Activated naive CD8-positive, alpha-beta T cell treated with anti-CD3 and anti-CD28 coated beads, Interleukin-2, amount 10 ng/mL, durations not matched to agents 7 days and 5 days (primary cell): ENCODE data around the gene TRAPPC2L. TPM values are rescaled to one million over a fixed set of nuclear protein-coding genes. Genes with fewer than 3 reads are reported as not detected.
"Not testable (repeated sequence)": the region's sequence is repeated elsewhere in the genome, so short reads cannot be mapped to it uniquely, and the experiment has no call there.

Experiments used
- ATAC-seq: fragments of 150-1000 bp; cut with Tn5 transposase; one replicate; pipeline ENCODE4 v1.10.0; 2021; ENCODE audit warnings: low read depth, moderate library complexity
- POLR2A ChIA-PET: fragments of 350-600 bp; sonication (Branson Sonifier 250); formaldehyde crosslinking; loops from one replicate; lab custom pipeline; 2021; ENCODE audit warnings: antibody characterized with exemption; lab: Charles Lee
- DNase-seq: peaks from one replicate; pipeline ENCODE4 v3.0.0; 2021
- H3K27ac Mint-ChIP-seq: one replicate; pipeline ENCODE4 v1.8.0; 2022; ENCODE audit warnings: mild to moderate bottlenecking, mixed read lengths
- H3K27me3 Mint-ChIP-seq: one replicate; pipeline ENCODE4 v1.8.0; 2022; ENCODE audit warnings: mild to moderate bottlenecking, moderate library complexity, mixed read lengths
- H3K36me3 Mint-ChIP-seq: one replicate; pipeline ENCODE4 v1.8.0; 2021; ENCODE audit warnings: mild to moderate bottlenecking, mixed read lengths
- H3K4me1 Mint-ChIP-seq: one replicate; pipeline ENCODE4 v1.8.0; 2021; ENCODE audit warnings: mixed read lengths
- H3K4me3 Mint-ChIP-seq: one replicate; pipeline ENCODE4 v1.8.0; 2022; ENCODE audit warnings: mild to moderate bottlenecking, moderate library complexity, mixed read lengths
- H3K9me3 Mint-ChIP-seq: one replicate; pipeline ENCODE4 v1.8.0; 2021; ENCODE audit warnings: mixed read lengths
- total RNA-seq, 2 experiments: library from RNA; stranded (reverse); gene quantifications; one replicate each; pipeline ENCODE4 v1.2.3, GENCODE V29; 2021

The TRAPPC2L gene
- total RNA-seq, 2 experiments from 2014 or later, result 47.4 to 50.9 TPM

GRCh38 chr16:88893127-88893968, 36.4 kb downstream of the TRAPPC2L start:
- Mint-ChIP-seq H3K9me3 (no peaks in the 10 kb centered on the region), H3K27me3 (no peaks in the 10 kb centered on the region), H3K4me1 (no peaks in the 10 kb centered on the region), H3K4me3 (no peak overlapping the region), H3K27ac (no peak overlapping the region), H3K36me3 (no peaks in the 10 kb centered on the region)
- POLR2A ChIA-PET, result no interaction called here
- DNase-seq, result no peak
- ATAC-seq, result no peak

GRCh38 chr16:88894266-88894665, 37.3 kb downstream of the TRAPPC2L start:
- H3K4me3 Mint-ChIP-seq, H3K27me3 Mint-ChIP-seq, H3K9me3 Mint-ChIP-seq, ATAC-seq, H3K36me3 Mint-ChIP-seq, POLR2A ChIA-PET, H3K27ac Mint-ChIP-seq, DNase-seq, H3K4me1 Mint-ChIP-seq: not testable (repeated sequence)

GRCh38 chr16:88894681-88895300, 37.9 kb downstream of the TRAPPC2L start:
- Mint-ChIP-seq H3K27me3 (no peaks in the 10 kb centered on the region), H3K4me1 (no peaks in the 10 kb centered on the region), H3K27ac (no peak overlapping the region), H3K4me3 (no peak overlapping the region), H3K36me3 (no peaks in the 10 kb centered on the region), H3K9me3 (no peaks in the 10 kb centered on the region)
- POLR2A ChIA-PET, result no interaction called here
- no peak for ATAC-seq
- no peak for DNase-seq

DNA sequence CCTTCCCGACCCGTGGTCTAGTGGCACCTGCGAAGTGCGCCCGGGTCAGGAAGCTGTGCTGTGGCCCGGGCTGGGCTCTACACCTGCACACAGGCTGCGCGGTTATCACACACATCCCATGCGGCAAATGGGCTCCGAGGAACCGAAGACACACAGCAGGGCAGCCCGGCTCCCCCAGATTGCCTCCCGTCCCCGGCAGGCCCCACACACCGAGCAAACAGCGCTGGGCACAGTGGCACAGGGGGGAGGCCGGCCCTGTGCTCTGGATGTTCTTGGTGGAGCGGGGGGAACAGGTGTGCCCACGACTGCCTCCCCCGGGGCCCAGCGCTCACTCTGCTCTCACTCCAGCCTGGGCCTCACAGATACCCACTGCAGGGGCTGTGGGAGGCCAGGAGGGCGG, 38.4 kb downstream of the TRAPPC2L start:
- H3K9me3 Mint-ChIP-seq, result no peaks in the 10 kb centered on the region
- POLR2A ChIA-PET, result no interaction called here
- ATAC-seq (no peak), DNase-seq (no peak)
- H3K27ac Mint-ChIP-seq, result no peak overlapping the region
- no peak overlapping the region for H3K4me3 Mint-ChIP-seq
- no peaks in the 10 kb centered on the region for H3K36me3 Mint-ChIP-seq
- no peaks in the 10 kb centered on the region for H3K27me3 Mint-ChIP-seq
- no peaks in the 10 kb centered on the region for H3K4me1 Mint-ChIP-seq

DNA sequence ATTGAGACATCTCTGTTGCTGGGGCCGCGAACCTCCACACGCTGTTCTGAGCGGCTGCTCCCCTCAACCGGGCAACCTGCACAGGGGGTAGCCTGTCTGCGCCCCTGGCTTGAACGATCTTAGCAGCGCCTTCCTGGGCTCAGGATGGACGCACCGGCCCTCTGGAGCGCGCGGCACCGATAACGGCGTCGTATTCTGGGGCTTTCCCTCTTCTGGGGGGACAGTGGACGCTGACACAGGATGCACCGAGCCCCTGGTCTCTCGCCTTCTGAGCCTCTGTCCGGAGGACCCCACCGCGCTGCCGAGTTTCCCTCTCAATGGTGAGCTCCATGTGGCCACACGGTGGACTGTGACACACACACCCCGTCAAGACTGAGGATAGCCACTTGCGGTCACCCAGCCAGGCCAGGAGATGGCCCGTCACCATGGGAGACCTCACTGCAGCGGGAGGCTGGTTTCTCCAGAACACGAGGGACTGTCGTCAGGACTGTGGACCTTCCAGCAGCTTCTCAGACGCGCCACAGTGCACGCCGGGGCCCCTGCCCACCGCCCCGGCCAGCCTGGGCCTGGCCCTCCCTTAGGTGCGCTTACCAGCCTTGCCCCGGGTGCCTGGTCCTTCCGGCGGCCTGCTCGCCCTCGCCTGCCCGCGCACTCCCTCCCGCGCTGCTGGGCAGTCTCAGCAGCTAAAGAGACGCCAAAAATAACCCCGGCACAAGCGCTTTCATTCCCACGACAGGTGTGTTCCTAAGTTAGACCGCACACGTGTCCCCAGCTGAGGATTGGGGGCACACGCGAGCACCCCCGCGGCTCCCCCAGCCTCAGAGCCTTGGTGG, 39.5 kb downstream of the TRAPPC2L start:
- no peak for DNase-seq
- POLR2A ChIA-PET, result no interaction called here
- no peaks in the 10 kb centered on the region for H3K4me1 Mint-ChIP-seq
- no peaks in the 10 kb centered on the region for H3K36me3 Mint-ChIP-seq
- H3K4me3 Mint-ChIP-seq, result no peak overlapping the region
- ATAC-seq, result no peak
- H3K9me3 Mint-ChIP-seq, result no peaks in the 10 kb centered on the region
- H3K27me3 Mint-ChIP-seq, result no peaks in the 10 kb centered on the region
- H3K27ac Mint-ChIP-seq, result no peak overlapping the region

- no peak for ATAC-seq
- Mint-ChIP-seq H3K36me3 (no peaks in the 10 kb centered on the region), H3K27ac (no peak overlapping the region), H3K4me3 (no peak overlapping the region), H3K27me3 (no peaks in the 10 kb centered on the region), H3K4me1 (no peaks in the 10 kb centered on the region), H3K9me3 (no peaks in the 10 kb centered on the region)
- POLR2A ChIA-PET, result no interaction called here
- no peak for DNase-seq
Observed at GRCh38 chr16:88897696-88898425, 40.9 kb downstream of the TRAPPC2L start.

- H3K27ac Mint-ChIP-seq, result no peak overlapping the region
- H3K9me3 Mint-ChIP-seq, result no peaks in the 10 kb centered on the region
- peaks cover under 1% of the 10 kb centered on the region for H3K4me1 Mint-ChIP-seq
- DNase-seq (no peak), ATAC-seq (no peak)
- H3K4me3 Mint-ChIP-seq, result no peak overlapping the region
- no peaks in the 10 kb centered on the region for H3K36me3 Mint-ChIP-seq
- H3K27me3 Mint-ChIP-seq, result no peaks in the 10 kb centered on the region
- POLR2A ChIA-PET, result no interaction called here
Observed at GRCh38 chr16:88899901-88900661, 43.2 kb downstream of the TRAPPC2L start.

DNA sequence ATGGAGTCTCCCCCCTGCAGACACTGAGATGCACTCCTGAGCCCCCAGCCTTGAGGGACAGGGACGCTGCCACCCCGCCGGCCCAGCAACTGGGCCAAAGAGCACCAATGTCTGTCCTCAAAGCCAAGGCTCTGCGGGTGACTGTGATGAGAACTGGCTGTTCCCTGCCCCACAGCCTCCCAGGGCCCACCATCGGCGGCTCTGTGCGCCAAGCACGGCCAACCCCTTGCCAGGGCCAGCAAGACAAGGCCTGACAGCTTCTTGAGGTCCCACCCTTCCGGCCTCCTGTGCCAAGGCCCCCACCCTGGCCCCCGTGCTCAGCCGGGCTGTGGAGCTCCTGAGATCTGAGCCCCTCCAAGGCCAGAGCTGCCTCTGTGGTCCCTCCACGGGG, 43.7 kb downstream of the TRAPPC2L start:
- Mint-ChIP-seq H3K4me1 (peaks cover 2% of the 10 kb centered on the region), H3K9me3 (no peaks in the 10 kb centered on the region), H3K4me3 (no peak overlapping the region), H3K27ac (no peak overlapping the region), H3K27me3 (no peaks in the 10 kb centered on the region), H3K36me3 (no peaks in the 10 kb centered on the region)
- no peak for DNase-seq
- ATAC-seq, result no peak
- POLR2A ChIA-PET, result no interaction called here

- POLR2A ChIA-PET, result no interaction called here
- no peak overlapping the region for H3K27ac Mint-ChIP-seq
- ATAC-seq (no peak), DNase-seq (no peak)
- H3K4me1 Mint-ChIP-seq, result peaks cover 2% of the 10 kb centered on the region
- no peaks in the 10 kb centered on the region for H3K27me3 Mint-ChIP-seq
- no peaks in the 10 kb centered on the region for H3K36me3 Mint-ChIP-seq
- no peaks in the 10 kb centered on the region for H3K9me3 Mint-ChIP-seq
- H3K4me3 Mint-ChIP-seq, result no peak overlapping the region
Observed at GRCh38 chr16:88901718-88902337, 44.9 kb downstream of the TRAPPC2L start.

GRCh38 chr16:88902744-88903143, 45.8 kb downstream of the TRAPPC2L start:
- no peak for DNase-seq
- peaks cover 2% of the 10 kb centered on the region for H3K4me1 Mint-ChIP-seq
- no peak overlapping the region for H3K4me3 Mint-ChIP-seq
- no peaks in the 10 kb centered on the region for H3K36me3 Mint-ChIP-seq
- POLR2A ChIA-PET, result no interaction called here
- H3K27ac Mint-ChIP-seq, result no peak overlapping the region
- no peak for ATAC-seq
- H3K9me3 Mint-ChIP-seq, result no peaks in the 10 kb centered on the region
- H3K27me3 Mint-ChIP-seq, result no peaks in the 10 kb centered on the region

GRCh38 chr16:88903267-88903666, 46.3 kb downstream of the TRAPPC2L start:
- no peak for DNase-seq
- H3K27me3 Mint-ChIP-seq, result no peaks in the 10 kb centered on the region
- H3K9me3 Mint-ChIP-seq, result no peaks in the 10 kb centered on the region
- no peak overlapping the region for H3K4me3 Mint-ChIP-seq
- H3K27ac Mint-ChIP-seq, result no peak overlapping the region
- ATAC-seq, result no peak
- peaks cover 2% of the 10 kb centered on the region for H3K4me1 Mint-ChIP-seq
- POLR2A ChIA-PET, result no interaction called here
- H3K36me3 Mint-ChIP-seq, result no peaks in the 10 kb centered on the region

DNA sequence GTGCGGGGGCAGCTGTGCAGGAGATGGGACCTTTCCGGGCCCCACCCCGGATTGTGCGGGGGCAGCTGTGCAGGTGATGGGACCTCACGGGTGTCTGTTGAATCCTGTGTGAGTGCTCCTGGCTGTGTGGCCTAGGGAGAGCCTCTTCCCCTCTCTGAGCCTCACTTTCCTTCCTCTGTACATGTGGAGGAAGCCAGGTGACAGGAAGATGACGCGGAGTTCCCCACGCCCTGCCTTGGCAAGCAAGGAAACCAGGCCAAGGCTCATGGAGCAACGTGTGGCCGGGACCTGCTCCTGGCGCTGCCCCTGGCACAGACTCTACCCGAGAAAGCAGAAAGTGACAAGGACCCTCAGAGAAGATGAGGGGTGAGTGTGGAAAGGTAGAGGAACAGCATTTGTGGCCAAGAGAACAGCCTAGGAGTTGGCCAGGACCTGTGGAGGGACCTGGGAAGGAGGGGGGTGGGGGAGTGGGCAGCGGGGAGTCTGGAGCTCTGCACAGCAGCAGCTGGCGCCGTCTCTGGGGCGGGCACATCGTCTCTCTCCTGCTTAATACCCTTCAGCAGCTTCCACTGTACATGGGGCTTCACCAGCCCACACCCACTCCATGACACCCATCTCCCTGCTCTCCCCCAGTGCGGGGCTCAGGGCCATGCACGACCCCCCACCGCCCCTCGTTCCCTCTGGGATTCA, 47.9 kb downstream of the TRAPPC2L start:
- no peak for DNase-seq
- peaks cover 2% of the 10 kb centered on the region for H3K4me1 Mint-ChIP-seq
- H3K27me3 Mint-ChIP-seq, result no peaks in the 10 kb centered on the region
- H3K4me3 Mint-ChIP-seq, result no peak overlapping the region
- no peaks in the 10 kb centered on the region for H3K36me3 Mint-ChIP-seq
- POLR2A ChIA-PET, result no interaction called here
- H3K27ac Mint-ChIP-seq, result no peak overlapping the region
- H3K9me3 Mint-ChIP-seq, result no peaks in the 10 kb centered on the region
- no peak for ATAC-seq
